A673 (cell line): ENCODE data around the gene FSTL4. TPM values are rescaled to one million over a fixed set of nuclear protein-coding genes. Genes with fewer than 3 reads are reported as not detected.

ENCODE experiments used
- BruUV-seq: library from RNA; stranded (reverse); fragments of 400-500 nt; replicated peaks from 2 replicates; lab custom pipeline; 2021; lab: Mats Ljungman, UMichigan
- CTCF ChIA-PET: fragments of 300-600 bp; sonication (Branson Sonifier 250); formaldehyde crosslinking; loops from one replicate; lab custom pipeline; 2022; ENCODE audit warnings: antibody characterized with exemption; lab: Charles Lee
- POLR2A ChIA-PET: fragments of 300-600 bp; sonication (Branson Sonifier 250); formaldehyde crosslinking; loops from one replicate; lab custom pipeline; 2022; ENCODE audit warnings: antibody characterized with exemption; ENCODE audit not compliant: low non-redundant PET; lab: Charles Lee
- DNase-seq: peaks from one replicate; pipeline ENCODE4 v3.0.0-alpha.2; 2015; ENCODE audit warnings: low spot score
- H3K27ac ChIP-seq: fragments of 200-600 bp; sonication (generic); 2 replicates; pipeline ENCODE4 v1.5.1; 2016; ENCODE audit warnings: mixed run types, low read depth, mild to moderate bottlenecking, mixed read lengths, antibody characterized with exemption, low read length; ENCODE audit not compliant: poor library complexity, severe bottlenecking
- H3K27me3 ChIP-seq: fragments of 200-600 bp; sonication (generic); replicated peaks from 2 replicates; pipeline ENCODE4 v1.6.1; 2017; ENCODE audit warnings: mixed run types, low read depth, mild to moderate bottlenecking, mixed read lengths, antibody characterized with exemption, low read length; ENCODE audit not compliant: insufficient read depth, poor library complexity
- H3K36me3 ChIP-seq: fragments of 200-600 bp; sonication (generic); 2 replicates; pipeline ENCODE4 v1.6.1; 2016; ENCODE audit warnings: mixed run types, mild to moderate bottlenecking, mixed read lengths, antibody characterized with exemption, low read length; ENCODE audit not compliant: insufficient read depth, poor library complexity, severe bottlenecking
- H3K4me1 ChIP-seq: fragments of 200-600 bp; sonication (generic); 2 replicates; pipeline ENCODE4 v1.6.1; 2017; ENCODE audit warnings: mixed run types, mild to moderate bottlenecking, mixed read lengths, antibody characterized with exemption, low read length; ENCODE audit not compliant: insufficient read depth, poor library complexity, severe bottlenecking
- H3K4me3 ChIP-seq: fragments of 200-600 bp; sonication (generic); 2 replicates; pipeline ENCODE4 v1.5.1; 2016; ENCODE audit warnings: low read depth, mixed run types, mild to moderate bottlenecking, mixed read lengths, low read length; ENCODE audit not compliant: poor library complexity, severe bottlenecking
- H3K9me3 ChIP-seq: fragments of 200-600 bp; sonication (generic); 2 replicates; pipeline ENCODE4 v1.6.1; 2016; ENCODE audit warnings: mixed run types, low read depth, mild to moderate bottlenecking, mixed read lengths, antibody characterized with exemption, low read length; ENCODE audit not compliant: poor library complexity, severe bottlenecking
- EZH2 ChIP-seq: fragments of 200-600 bp; sonication (generic); IDR thresholded peaks from 2 replicates; pipeline ENCODE4 v1.6.1; 2017; ENCODE audit warnings: borderline replicate concordance, low read depth, mild to moderate bottlenecking, mixed read lengths, antibody characterized with exemption, low read length; ENCODE audit not compliant: poor library complexity, severe bottlenecking
- intact Hi-C: fragments of 100-400 bp; cut with micrococcal nuclease; formaldehyde crosslinking; loops from one replicate; pipeline ENCODE4 v1.10.0; 2022; ENCODE audit not compliant: unreplicated experiment
- total RNA-seq: library from RNA; stranded (reverse); gene quantifications from 2 replicates; pipeline ENCODE4 v1.2.3, GENCODE V29; 2021
- TF ChIP-seq, protein P1 (sequence below): fragments of 300-800, 200-600 bp; sonication (generic); conservative IDR thresholded peaks from 2 replicates; pipeline ENCODE4 v1.5.1; 2017; ENCODE audit warnings: low read depth, mild to moderate bottlenecking, antibody characterized with exemption, low read length, moderate library complexity, mixed read lengths

The FSTL4 gene
- total RNA-seq, 1 experiment from 2014 or later, result 0.86 TPM

DNA sequence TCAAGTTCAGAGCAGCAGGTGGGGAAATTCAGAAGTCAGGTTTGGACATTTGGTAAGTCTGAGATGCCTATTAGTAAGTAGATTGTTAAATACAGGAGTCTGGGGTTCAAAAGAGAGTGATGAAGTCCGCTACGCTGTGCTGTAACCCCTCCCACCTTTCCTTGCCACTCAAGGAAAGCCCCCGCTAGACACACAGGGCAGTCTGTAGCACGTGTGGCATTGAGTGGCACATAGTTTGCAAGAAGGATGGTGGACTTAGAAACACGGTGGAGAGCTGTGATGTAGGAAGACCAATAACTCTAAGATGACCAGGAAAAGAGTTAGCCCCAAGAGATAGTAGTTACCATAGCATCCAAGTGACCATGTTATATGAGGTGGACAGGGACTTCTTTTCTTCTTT lies 44.7 kb upstream of the FSTL4 start:
- intact Hi-C loops, result no loop called here
- Histone ChIP-seq H3K4me1 (peaks cover 4% of the 10 kb centered on the region), H3K4me3 (no peak overlapping the region), H3K9me3 (no peaks in the 10 kb centered on the region), H3K27ac (no peak overlapping the region), H3K36me3 (no peaks in the 10 kb centered on the region), H3K27me3 (peaks cover 3% of the 10 kb centered on the region)
- ChIA-PET CTCF (no interaction called here), POLR2A (no interaction called here)
- TF ChIP-seq, protein P1, sequence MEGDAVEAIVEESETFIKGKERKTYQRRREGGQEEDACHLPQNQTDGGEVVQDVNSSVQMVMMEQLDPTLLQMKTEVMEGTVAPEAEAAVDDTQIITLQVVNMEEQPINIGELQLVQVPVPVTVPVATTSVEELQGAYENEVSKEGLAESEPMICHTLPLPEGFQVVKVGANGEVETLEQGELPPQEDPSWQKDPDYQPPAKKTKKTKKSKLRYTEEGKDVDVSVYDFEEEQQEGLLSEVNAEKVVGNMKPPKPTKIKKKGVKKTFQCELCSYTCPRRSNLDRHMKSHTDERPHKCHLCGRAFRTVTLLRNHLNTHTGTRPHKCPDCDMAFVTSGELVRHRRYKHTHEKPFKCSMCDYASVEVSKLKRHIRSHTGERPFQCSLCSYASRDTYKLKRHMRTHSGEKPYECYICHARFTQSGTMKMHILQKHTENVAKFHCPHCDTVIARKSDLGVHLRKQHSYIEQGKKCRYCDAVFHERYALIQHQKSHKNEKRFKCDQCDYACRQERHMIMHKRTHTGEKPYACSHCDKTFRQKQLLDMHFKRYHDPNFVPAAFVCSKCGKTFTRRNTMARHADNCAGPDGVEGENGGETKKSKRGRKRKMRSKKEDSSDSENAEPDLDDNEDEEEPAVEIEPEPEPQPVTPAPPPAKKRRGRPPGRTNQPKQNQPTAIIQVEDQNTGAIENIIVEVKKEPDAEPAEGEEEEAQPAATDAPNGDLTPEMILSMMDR, result no peak
- TF ChIP-seq EZH2, result no peak
- DNase-seq, result no peak
- BruUV-seq, result no TSS peak

GRCh38 chr5:133655966-133656365 lies 43.6 kb upstream of the FSTL4 start:
- intact Hi-C loops, result no loop called here

GRCh38 chr5:133653760-133654049 lies 41.4 kb upstream of the FSTL4 start:
- no peak overlapping the region for H3K27ac ChIP-seq
- POLR2A ChIA-PET, result interaction anchor here (0.7 kb wide), 1 partner anchor 35 kb away, joined by 3 read pairs; no protein-coding TSS in a partner anchor
- no TSS peak for BruUV-seq
- CTCF ChIA-PET, result no interaction called here
- no peak overlapping the region for H3K4me3 ChIP-seq
- TF ChIP-seq, protein P1, result no peak
- no peak for TF ChIP-seq EZH2
- H3K36me3 ChIP-seq, result no peaks in the 10 kb centered on the region
- peaks cover 17% of the 10 kb centered on the region for H3K27me3 ChIP-seq
- peaks cover 4% of the 10 kb centered on the region for H3K4me1 ChIP-seq
- intact Hi-C loops, result no loop called here
- no peak for DNase-seq
- no peaks in the 10 kb centered on the region for H3K9me3 ChIP-seq

More at GRCh38 chr5:133655966-133656365, 43.6 kb upstream of the FSTL4 start:
- Histone ChIP-seq H3K4me1 (peaks cover 4% of the 10 kb centered on the region), H3K9me3 (no peaks in the 10 kb centered on the region), H3K27me3 (peaks cover 10% of the 10 kb centered on the region), H3K36me3 (no peaks in the 10 kb centered on the region), H3K4me3 (no peak overlapping the region), H3K27ac (no peak overlapping the region)
- CTCF ChIA-PET, result no interaction called here
- DNase-seq, result no peak
- POLR2A ChIA-PET, result no interaction called here
- TF ChIP-seq, protein P1, result no peak
- no peak for TF ChIP-seq EZH2
- no TSS peak for BruUV-seq
